ENCODE results near the gene STAT1. TPM values are rescaled to one million over a fixed set of nuclear protein-coding genes. Genes with fewer than 3 reads are reported as not detected.

STAT1 gene
- total RNA-seq, 1 experiment from 2014 or later: 76.5 TPM

DNA sequence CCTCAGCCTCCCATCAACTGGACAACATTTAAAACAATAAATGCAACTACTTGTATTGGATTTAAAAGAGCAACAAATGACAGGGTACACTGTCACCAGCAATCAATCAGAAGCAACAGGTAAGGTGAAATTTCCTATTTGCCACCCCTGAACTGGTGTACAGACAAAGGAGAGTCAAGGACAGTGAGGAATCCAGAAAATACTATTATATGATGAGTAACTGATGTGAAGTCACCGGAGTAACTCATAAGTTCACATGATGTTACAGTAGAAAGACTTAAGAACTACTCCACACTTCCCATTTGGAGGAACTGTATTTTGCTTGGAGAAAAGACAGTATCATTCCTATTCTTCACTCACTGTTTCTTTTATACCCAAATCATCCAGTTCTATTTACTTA, 4.1 kb upstream of the STAT1 start:
- no TSS peak for BruUV-seq (replicated peaks)
- H3K27ac ChIP-seq (ENCODE audit: low read depth, low read length, poor library complexity, severe bottlenecking): no peak overlapping the region
- intact Hi-C loops (cut with micrococcal nuclease; ENCODE audit: unreplicated experiment): loop anchor here (10.0 kb wide), 1 partner anchor 373 kb away; the partner anchor contains the start of gene NAB1
- ChIA-PET POLR2A (ENCODE audit: low non-redundant PET) (no interaction called here), CTCF (no interaction called here)
- H3K9me3 ChIP-seq (ENCODE audit: low read depth, low read length, poor library complexity, severe bottlenecking): no peaks in the 10 kb centered on the region
- TF ChIP-seq, protein P1, sequence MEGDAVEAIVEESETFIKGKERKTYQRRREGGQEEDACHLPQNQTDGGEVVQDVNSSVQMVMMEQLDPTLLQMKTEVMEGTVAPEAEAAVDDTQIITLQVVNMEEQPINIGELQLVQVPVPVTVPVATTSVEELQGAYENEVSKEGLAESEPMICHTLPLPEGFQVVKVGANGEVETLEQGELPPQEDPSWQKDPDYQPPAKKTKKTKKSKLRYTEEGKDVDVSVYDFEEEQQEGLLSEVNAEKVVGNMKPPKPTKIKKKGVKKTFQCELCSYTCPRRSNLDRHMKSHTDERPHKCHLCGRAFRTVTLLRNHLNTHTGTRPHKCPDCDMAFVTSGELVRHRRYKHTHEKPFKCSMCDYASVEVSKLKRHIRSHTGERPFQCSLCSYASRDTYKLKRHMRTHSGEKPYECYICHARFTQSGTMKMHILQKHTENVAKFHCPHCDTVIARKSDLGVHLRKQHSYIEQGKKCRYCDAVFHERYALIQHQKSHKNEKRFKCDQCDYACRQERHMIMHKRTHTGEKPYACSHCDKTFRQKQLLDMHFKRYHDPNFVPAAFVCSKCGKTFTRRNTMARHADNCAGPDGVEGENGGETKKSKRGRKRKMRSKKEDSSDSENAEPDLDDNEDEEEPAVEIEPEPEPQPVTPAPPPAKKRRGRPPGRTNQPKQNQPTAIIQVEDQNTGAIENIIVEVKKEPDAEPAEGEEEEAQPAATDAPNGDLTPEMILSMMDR (conservative IDR thresholded peaks at IDR 0.05; ENCODE audit: low read depth, low read length): no peak
- TF ChIP-seq EZH2 (IDR thresholded peaks at IDR 0.05; ENCODE audit: borderline replicate concordance, low read depth, low read length, poor library complexity, severe bottlenecking): no peak
- DNase-seq (ENCODE audit: low spot score): no peak
- H3K36me3 ChIP-seq (ENCODE audit: insufficient read depth, low read length, poor library complexity, severe bottlenecking): no peaks in the 10 kb centered on the region
- no peaks in the 10 kb centered on the region for H3K27me3 ChIP-seq (replicated peaks; ENCODE audit: insufficient read depth, low read depth, low read length, poor library complexity)
- H3K4me1 ChIP-seq (ENCODE audit: insufficient read depth, low read length, poor library complexity, severe bottlenecking): peaks cover 1% of the 10 kb centered on the region
- no peak overlapping the region for H3K4me3 ChIP-seq (ENCODE audit: low read depth, low read length, poor library complexity, severe bottlenecking)

DNA sequence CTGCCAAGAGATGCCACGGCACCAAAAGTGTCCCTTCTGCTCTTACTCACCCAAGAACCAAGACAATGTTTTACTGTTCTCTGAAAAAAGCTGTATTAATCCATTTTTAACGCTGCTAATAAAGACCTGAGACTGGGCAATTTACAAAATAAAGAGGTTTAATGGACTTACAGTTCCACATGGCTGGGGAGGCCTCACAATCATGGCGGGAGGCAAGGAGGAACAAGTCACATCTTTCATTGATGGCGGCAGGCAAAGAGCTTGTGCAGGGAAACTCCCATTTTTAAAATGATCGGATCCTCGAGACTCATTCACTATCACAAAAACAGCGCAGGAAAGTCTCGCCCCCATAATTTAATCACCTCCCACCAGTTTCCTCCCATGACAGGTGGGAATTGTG, 1.9 kb upstream of the STAT1 start:
- Histone ChIP-seq H3K36me3 (ENCODE audit: insufficient read depth, low read length, poor library complexity, severe bottlenecking) (no peaks in the 10 kb centered on the region), H3K4me1 (ENCODE audit: insufficient read depth, low read length, poor library complexity, severe bottlenecking) (peaks cover 6% of the 10 kb centered on the region), H3K4me3 (ENCODE audit: low read depth, low read length, poor library complexity, severe bottlenecking) (no peak overlapping the region), H3K9me3 (ENCODE audit: low read depth, low read length, poor library complexity, severe bottlenecking) (no peaks in the 10 kb centered on the region), H3K27me3 (replicated peaks; ENCODE audit: insufficient read depth, low read depth, low read length, poor library complexity) (no peaks in the 10 kb centered on the region), H3K27ac (ENCODE audit: low read depth, low read length, poor library complexity, severe bottlenecking) (no peak overlapping the region)
- POLR2A ChIA-PET (ENCODE audit: low non-redundant PET): no interaction called here
- TF ChIP-seq EZH2 (IDR thresholded peaks at IDR 0.05; ENCODE audit: borderline replicate concordance, low read depth, low read length, poor library complexity, severe bottlenecking): no peak
- TF ChIP-seq, protein P1 (conservative IDR thresholded peaks at IDR 0.05; ENCODE audit: low read depth, low read length): no peak
- no peak for DNase-seq (ENCODE audit: low spot score)
- CTCF ChIA-PET: no interaction called here
- intact Hi-C loops (cut with micrococcal nuclease; ENCODE audit: unreplicated experiment): loop anchor here (10.0 kb wide), 1 partner anchor 371 kb away; the partner anchor contains the start of gene NAB1
- BruUV-seq (replicated peaks): no TSS peak

DNA sequence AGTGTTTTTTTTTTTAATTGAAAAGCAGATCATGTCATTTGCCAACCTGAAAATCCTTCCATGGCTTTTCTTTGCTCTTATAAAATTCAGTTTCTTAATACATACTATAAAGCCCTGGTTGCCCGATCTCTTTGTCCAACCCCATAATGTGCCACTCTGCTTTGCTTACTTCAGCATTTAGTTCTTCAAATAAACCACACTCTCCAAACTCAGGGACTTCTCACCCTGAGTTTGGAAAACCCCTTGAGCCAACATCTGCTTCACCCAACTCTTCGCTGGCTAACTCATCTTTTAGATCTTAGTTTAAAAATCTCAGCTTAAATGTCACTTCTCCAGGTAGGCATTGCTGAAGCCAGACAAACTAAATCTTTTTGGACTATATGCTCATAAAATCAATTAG, 1.3 kb upstream of the STAT1 start:
- no peak overlapping the region for H3K27ac ChIP-seq (ENCODE audit: low read depth, low read length, poor library complexity, severe bottlenecking)
- H3K4me3 ChIP-seq (ENCODE audit: low read depth, low read length, poor library complexity, severe bottlenecking): no peak overlapping the region
- peaks cover 6% of the 10 kb centered on the region for H3K4me1 ChIP-seq (ENCODE audit: insufficient read depth, low read length, poor library complexity, severe bottlenecking)
- no peak for DNase-seq (ENCODE audit: low spot score)
- CTCF ChIA-PET: no interaction called here
- H3K36me3 ChIP-seq (ENCODE audit: insufficient read depth, low read length, poor library complexity, severe bottlenecking): no peaks in the 10 kb centered on the region
- POLR2A ChIA-PET (ENCODE audit: low non-redundant PET): no interaction called here
- no peaks in the 10 kb centered on the region for H3K27me3 ChIP-seq (replicated peaks; ENCODE audit: insufficient read depth, low read depth, low read length, poor library complexity)
- intact Hi-C loops (cut with micrococcal nuclease; ENCODE audit: unreplicated experiment): loop anchor here (10.0 kb wide), 1 partner anchor 370 kb away; the partner anchor contains the start of gene NAB1
- no TSS peak for BruUV-seq (replicated peaks)
- no peaks in the 10 kb centered on the region for H3K9me3 ChIP-seq (ENCODE audit: low read depth, low read length, poor library complexity, severe bottlenecking)
- TF ChIP-seq EZH2 (IDR thresholded peaks at IDR 0.05; ENCODE audit: borderline replicate concordance, low read depth, low read length, poor library complexity, severe bottlenecking): no peak
- TF ChIP-seq, protein P1 (conservative IDR thresholded peaks at IDR 0.05; ENCODE audit: low read depth, low read length): no peak
